Measurements from ENCODE around the gene KCNK15.

- no peak for TF ChIP-seq CTCF (IDR thresholded peaks at IDR 0.05)
- no peak for TF ChIP-seq POLR2A (IDR thresholded peaks at IDR 0.05)
Observed at GRCh38 chr20:44723391-44723790, 22.3 kb upstream of the KCNK15 start.
